Upper lobe of left lung (tissue), 6 donors: ENCODE data around the gene SIM2. TPM values are rescaled to one million over a fixed set of nuclear protein-coding genes. Genes with fewer than 3 reads are reported as not detected.
A peak's percentile ranks its signal among the peaks of the same experiment; 100 is the strongest.

Experiments used
- ATAC-seq, 2 donors: fragments of 200-7000 bp; cut with Tn5 transposase; one replicate each; pipeline ENCODE4 v1.9.1; 2022; ENCODE audit warnings: mild to moderate bottlenecking in 2 of 2, moderate library complexity in 2 of 2; ENCODE audit not compliant: low FRiP score in 2 of 2
- DNase-seq, 2 donors: peaks; one replicate each; pipeline ENCODE4 v3.0.0-alpha.2; 2019 to 2020
- H3K27ac ChIP-seq, 4 donors: fragments of 200-600 bp; sonication (generic); one replicate each; pipeline ENCODE4 v1.5.1; 2016 to 2019
- H3K27me3 ChIP-seq, 4 donors: fragments of 200-600 bp; sonication (generic); one replicate each; pipeline ENCODE4 v1.5.1; 2017 to 2019
- H3K36me3 ChIP-seq, 4 donors: fragments of 200-600 bp; sonication (generic); one replicate each; pipeline ENCODE4 v1.5.1; 2016 to 2019
- H3K4me1 ChIP-seq, 4 donors: fragments of 200-600 bp; sonication (generic); one replicate each; pipeline ENCODE4 v1.5.1; 2018 to 2019
- H3K4me3 ChIP-seq, 4 donors: fragments of 200-600 bp; sonication (generic); one replicate each; pipeline ENCODE4 v1.5.1; 2017 to 2019; ENCODE audit warnings: mild to moderate bottlenecking in 2 of 4, moderate library complexity in 1 of 4
- H3K9me3 ChIP-seq, 4 donors: fragments of 200-600 bp; sonication (generic); one replicate each; pipeline ENCODE4 v1.5.1; 2018 to 2019
- EP300 ChIP-seq, 4 donors: sonication (generic); formaldehyde crosslinking; IDR thresholded peaks; one replicate each; pipeline ENCODE4 v1.5.1; 2017; ENCODE audit warnings: antibody characterized with exemption in 4 of 4, control low read depth in 2 of 4
- POLR2A ChIP-seq, 4 donors: fragments of 450-650 bp; IDR thresholded peaks; one replicate each; pipeline ENCODE4 v1.5.1; 2016 to 2017; ENCODE audit warnings: antibody characterized with exemption in 4 of 4, mild to moderate bottlenecking in 2 of 4
- POLR2AphosphoS5 ChIP-seq, 2 donors: sonication (generic); formaldehyde crosslinking; IDR thresholded peaks; one replicate each; pipeline ENCODE4 v1.5.1; 2017; ENCODE audit warnings: antibody characterized with exemption in 2 of 2
- WGBS, 2 donors: methylation state at CpG; one replicate each; pipeline ENCODE4 v1.1.5; 2017 to 2018; 5-methylcytosine and 5-hydroxymethylcytosine counted together
- total RNA-seq, 6 donors: library from RNA; depleted of rRNA in 4 of 6; stranded (reverse); fragments of >200 nt in 4 of 6; gene quantifications; one replicate each; pipeline versions ENCODE4 v1.1.0 to v1.2.1, GENCODE V29; 2016 to 2021
- TF ChIP-seq, protein P1 (sequence below), 6 experiments: fragments of 450-650 bp in 4 of 6; fragments of 200-600 bp in 2 of 6; sonication (generic) in 2 of 6; IDR thresholded peaks; one replicate each; pipeline ENCODE4 v1.5.1; 2016 to 2019; ENCODE audit warnings: antibody characterized with exemption in 6 of 6
- donor health status: DM: no; HTN: no; CAD: no; lungs with moderate emphysema.
- donor health status: DM: no; HTN: yes; CAD: no; lungs with severe emphysema.

The SIM2 gene
- total RNA-seq, 6 donors from 2014 or later, result 0.10 to 1.6 (median 0.50) TPM; not detected in 2

DNA sequence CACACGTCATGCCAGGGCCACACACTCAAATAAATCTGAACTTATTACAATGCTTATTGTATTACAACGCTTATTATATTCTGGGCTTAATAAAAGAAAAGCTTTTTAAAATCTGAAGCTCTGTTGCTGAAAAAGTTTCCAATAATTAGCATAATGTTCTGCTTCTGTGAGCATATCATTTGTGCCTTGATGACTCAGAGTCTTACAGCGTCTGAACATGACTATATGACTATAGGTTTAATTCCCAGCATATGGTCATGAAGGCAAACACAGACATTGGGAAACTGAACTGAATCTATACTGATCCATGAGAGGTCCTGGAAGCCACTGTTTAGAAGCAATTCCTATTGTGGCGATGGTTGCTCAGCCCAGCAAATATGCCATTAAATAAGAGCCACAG lies 66.3 kb downstream of the SIM2 start:
- no peaks in the 10 kb centered on the region for H3K9me3 ChIP-seq
- DNase-seq, result no peak
- whole genome bisulfite sequencing, 2 donors, result 78 to 96% methylated on average over 4 of the region's 4 CpGs
- ATAC-seq, result no peak
- peaks cover 0 to 5% (median 2%) of the 10 kb centered on the region in 4 donors for H3K4me1 ChIP-seq
- H3K4me3 ChIP-seq, result no peak overlapping the region
- H3K27me3 ChIP-seq, result no peaks in the 10 kb centered on the region
- peaks cover 0 to 4% (median 0%) of the 10 kb centered on the region in 4 donors for H3K36me3 ChIP-seq
- TF ChIP-seq EP300 (IDR thresholded peaks at IDR 0.05) (no peak), POLR2AphosphoS5 (IDR thresholded peaks at IDR 0.05) (no peak), POLR2A (IDR thresholded peaks at IDR 0.05) (no peak)
- TF ChIP-seq, protein P1, sequence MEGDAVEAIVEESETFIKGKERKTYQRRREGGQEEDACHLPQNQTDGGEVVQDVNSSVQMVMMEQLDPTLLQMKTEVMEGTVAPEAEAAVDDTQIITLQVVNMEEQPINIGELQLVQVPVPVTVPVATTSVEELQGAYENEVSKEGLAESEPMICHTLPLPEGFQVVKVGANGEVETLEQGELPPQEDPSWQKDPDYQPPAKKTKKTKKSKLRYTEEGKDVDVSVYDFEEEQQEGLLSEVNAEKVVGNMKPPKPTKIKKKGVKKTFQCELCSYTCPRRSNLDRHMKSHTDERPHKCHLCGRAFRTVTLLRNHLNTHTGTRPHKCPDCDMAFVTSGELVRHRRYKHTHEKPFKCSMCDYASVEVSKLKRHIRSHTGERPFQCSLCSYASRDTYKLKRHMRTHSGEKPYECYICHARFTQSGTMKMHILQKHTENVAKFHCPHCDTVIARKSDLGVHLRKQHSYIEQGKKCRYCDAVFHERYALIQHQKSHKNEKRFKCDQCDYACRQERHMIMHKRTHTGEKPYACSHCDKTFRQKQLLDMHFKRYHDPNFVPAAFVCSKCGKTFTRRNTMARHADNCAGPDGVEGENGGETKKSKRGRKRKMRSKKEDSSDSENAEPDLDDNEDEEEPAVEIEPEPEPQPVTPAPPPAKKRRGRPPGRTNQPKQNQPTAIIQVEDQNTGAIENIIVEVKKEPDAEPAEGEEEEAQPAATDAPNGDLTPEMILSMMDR (IDR thresholded peaks at IDR 0.05), result no peak
- H3K27ac ChIP-seq, result no peak overlapping the region

DNA sequence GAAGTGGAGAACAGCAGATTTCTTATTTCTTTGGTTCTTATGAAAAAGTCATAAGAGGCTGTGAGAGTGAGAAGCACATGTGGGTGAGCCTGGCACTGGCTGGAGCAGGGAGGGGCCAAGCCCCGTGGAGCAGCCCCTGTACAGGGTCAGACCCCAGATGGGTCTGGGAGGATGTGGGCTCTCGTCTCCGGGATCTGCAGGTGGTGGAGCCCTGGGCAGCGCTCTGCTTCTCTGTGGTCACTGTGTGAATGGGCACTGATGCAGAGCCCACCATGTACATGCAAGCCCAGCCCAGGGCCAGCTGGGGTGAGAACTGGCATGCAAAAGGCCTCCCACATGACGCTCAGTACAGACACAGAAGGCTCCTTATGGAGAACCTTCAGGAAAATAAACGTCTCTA lies 67.6 kb downstream of the SIM2 start:
- H3K4me3 ChIP-seq, result no peak overlapping the region
- H3K27ac ChIP-seq, result no peak overlapping the region
- no peak for TF ChIP-seq EP300 (IDR thresholded peaks at IDR 0.05)
- TF ChIP-seq POLR2AphosphoS5 (IDR thresholded peaks at IDR 0.05), result no peak
- TF ChIP-seq POLR2A (IDR thresholded peaks at IDR 0.05), result no peak
- TF ChIP-seq, protein P1 (IDR thresholded peaks at IDR 0.05), result no peak
- H3K27me3 ChIP-seq, result no peaks in the 10 kb centered on the region
- peaks cover 0 to 5% (median 2%) of the 10 kb centered on the region in 4 donors for H3K4me1 ChIP-seq
- 91 to 97% methylated on average over 5 to 6 of the region's 6 CpGs for WGBS, 2 donors
- no peaks in the 10 kb centered on the region for H3K9me3 ChIP-seq
- DNase-seq (peak in 1 of 2 donors; percentile 36), ATAC-seq (peak in 1 of 2 donors; percentile 15)
- H3K36me3 ChIP-seq, result peaks cover 0 to 4% (median 0%) of the 10 kb centered on the region in 4 donors

DNA sequence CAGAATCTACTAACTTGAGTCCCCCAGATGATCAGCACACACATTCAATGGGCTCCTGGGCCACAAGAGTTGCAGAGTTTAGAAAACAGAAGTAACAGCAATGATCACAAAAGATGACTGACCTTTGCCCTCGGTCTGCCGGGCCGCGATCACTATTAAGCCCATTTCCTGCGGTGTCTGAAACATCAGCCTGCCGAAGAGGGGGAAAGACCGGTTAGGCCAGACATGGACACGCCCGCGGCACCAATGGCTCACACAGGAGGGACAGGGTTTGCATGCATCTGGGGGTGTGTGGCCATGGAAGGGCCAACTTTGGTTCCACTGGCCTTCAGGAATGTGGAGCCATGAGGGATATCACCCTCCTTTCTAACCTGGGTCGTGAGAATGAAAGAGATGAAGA lies 68.2 kb downstream of the SIM2 start:
- Histone ChIP-seq H3K27ac (no peak overlapping the region), H3K9me3 (no peaks in the 10 kb centered on the region), H3K27me3 (no peaks in the 10 kb centered on the region), H3K4me3 (no peak overlapping the region), H3K4me1 (peaks cover 0 to 5% (median 2%) of the 10 kb centered on the region in 4 donors), H3K36me3 (peaks cover 0 to 4% (median 0%) of the 10 kb centered on the region in 4 donors)
- no peak for DNase-seq
- 96 to 99% methylated on average over 11 of the region's 11 CpGs for WGBS, 2 donors
- no peak for ATAC-seq
- no peak for TF ChIP-seq POLR2A (IDR thresholded peaks at IDR 0.05)
- TF ChIP-seq, protein P1 (IDR thresholded peaks at IDR 0.05), result no peak
- TF ChIP-seq EP300 (IDR thresholded peaks at IDR 0.05), result no peak
- no peak for TF ChIP-seq POLR2AphosphoS5 (IDR thresholded peaks at IDR 0.05)

DNA sequence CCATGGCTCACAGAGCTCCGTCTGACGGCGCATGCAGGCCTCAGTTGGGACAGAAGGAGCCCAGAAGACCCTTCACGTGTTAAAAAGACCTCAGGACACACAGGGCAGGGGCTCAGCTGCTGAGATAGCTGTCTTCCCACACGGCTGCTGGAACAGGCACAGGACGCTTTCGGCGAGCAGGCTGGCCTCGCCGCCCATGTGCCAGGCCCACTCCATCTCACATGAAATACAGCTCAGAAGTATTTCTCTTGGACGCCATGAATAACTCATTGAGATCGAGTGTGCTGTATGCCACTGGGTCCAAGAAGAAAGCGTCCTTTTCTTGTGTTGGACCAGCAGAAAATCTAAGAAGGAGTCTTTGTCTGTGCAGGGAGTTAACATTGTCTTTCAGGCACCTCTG lies 69.6 kb downstream of the SIM2 start:
- TF ChIP-seq POLR2A (IDR thresholded peaks at IDR 0.05) (no peak), POLR2AphosphoS5 (IDR thresholded peaks at IDR 0.05) (no peak), EP300 (IDR thresholded peaks at IDR 0.05) (no peak)
- TF ChIP-seq, protein P1 (IDR thresholded peaks at IDR 0.05), result no peak
- peak in 1 of 2 donors; percentile 52 for DNase-seq
- 81 to 83% methylated on average over 10 to 13 of the region's 13 CpGs for WGBS, 2 donors

More for the DNA sequence above, 69.6 kb downstream of the SIM2 start:
- Histone ChIP-seq H3K4me3 (no peak overlapping the region), H3K27ac (peak overlapping the region in 2 of 4 donors; percentile 35 to 49), H3K36me3 (peaks cover 0 to 4% (median 0%) of the 10 kb centered on the region in 4 donors), H3K9me3 (no peaks in the 10 kb centered on the region), H3K27me3 (no peaks in the 10 kb centered on the region), H3K4me1 (peaks cover 0 to 5% (median 3%) of the 10 kb centered on the region in 4 donors)
- no peak for ATAC-seq
